Measurements from ENCODE around the gene ITGB2. TPM values are rescaled to one million over a fixed set of nuclear protein-coding genes. Genes with fewer than 3 reads are reported as not detected.

Gene ITGB2
- total and polyA plus RNA-seq, 12 donors = 6.3 to 249 (median 98.9) TPM

DNA sequence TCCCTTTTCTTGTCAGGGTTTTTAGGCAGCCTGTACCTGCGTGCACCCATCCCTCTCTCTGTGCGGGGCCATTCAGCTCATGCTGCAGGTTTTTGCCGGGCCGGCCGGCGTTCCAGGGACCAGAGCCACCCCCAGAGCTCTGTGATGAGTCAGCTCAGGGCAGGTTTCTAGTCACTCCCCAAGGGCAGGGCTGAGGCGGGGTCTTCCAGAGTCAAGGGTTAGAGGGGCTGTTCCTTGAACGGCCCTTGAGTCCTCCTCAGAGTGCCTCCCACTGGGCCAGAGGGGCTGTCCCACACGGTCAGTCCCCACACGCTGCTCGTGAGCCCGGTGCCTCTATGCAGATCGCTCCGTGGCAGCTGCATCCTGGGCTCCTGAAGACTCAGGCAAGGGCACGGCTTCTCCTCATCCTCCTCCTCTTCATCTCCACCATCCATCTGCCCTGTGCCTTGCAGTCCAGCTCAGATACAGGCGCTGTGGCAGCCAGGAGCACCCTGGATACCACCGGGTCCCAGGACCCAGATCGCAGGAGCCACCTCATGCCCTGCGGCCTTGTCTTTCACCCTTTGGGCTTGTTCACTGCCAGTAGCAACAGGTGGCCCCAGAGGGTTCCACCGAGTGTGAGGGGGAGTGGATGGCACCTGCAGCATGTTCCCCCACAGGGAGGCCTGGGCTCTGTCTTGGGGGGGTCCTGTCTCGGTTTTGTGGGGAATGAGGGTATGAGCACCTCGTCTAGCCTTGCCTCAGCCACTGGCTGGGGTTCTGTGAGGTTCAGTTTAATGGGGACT lies 36.5 kb upstream of the ITGB2 start:
- Histone ChIP-seq H3K27me3 (no peaks in the 10 kb centered on the region), H3K9me3 (replicated peaks in 1 of 3) (no peaks in the 10 kb centered on the region), H3K36me3 (replicated peaks in 1 of 2) (no peaks in the 10 kb centered on the region), H3K4me3 (no peak overlapping the region), H3K27ac (peak overlapping the region in 1 of 5 donors; percentile 90), H3K4me1 (replicated peaks in 1 of 2) (peaks cover 14 to 23% of the 10 kb centered on the region in 2 donors)
- intact Hi-C loops (cut with DNase I) = loop anchor here in 1 of 2 donors (10.0 kb wide), 1 partner anchor 478 kb away; no protein-coding TSS in a partner anchor
- WGBS, 4 donors = 89 to 94% (median 91%) methylated on average over 12 to 22 of the region's 22 CpGs
- no peak for TF ChIP-seq POLR2A (IDR thresholded peaks at IDR 0.05)
- TF ChIP-seq, protein P1, sequence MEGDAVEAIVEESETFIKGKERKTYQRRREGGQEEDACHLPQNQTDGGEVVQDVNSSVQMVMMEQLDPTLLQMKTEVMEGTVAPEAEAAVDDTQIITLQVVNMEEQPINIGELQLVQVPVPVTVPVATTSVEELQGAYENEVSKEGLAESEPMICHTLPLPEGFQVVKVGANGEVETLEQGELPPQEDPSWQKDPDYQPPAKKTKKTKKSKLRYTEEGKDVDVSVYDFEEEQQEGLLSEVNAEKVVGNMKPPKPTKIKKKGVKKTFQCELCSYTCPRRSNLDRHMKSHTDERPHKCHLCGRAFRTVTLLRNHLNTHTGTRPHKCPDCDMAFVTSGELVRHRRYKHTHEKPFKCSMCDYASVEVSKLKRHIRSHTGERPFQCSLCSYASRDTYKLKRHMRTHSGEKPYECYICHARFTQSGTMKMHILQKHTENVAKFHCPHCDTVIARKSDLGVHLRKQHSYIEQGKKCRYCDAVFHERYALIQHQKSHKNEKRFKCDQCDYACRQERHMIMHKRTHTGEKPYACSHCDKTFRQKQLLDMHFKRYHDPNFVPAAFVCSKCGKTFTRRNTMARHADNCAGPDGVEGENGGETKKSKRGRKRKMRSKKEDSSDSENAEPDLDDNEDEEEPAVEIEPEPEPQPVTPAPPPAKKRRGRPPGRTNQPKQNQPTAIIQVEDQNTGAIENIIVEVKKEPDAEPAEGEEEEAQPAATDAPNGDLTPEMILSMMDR (IDR thresholded peaks at IDR 0.05) = no peak
- DNase-seq = no peak

DNA sequence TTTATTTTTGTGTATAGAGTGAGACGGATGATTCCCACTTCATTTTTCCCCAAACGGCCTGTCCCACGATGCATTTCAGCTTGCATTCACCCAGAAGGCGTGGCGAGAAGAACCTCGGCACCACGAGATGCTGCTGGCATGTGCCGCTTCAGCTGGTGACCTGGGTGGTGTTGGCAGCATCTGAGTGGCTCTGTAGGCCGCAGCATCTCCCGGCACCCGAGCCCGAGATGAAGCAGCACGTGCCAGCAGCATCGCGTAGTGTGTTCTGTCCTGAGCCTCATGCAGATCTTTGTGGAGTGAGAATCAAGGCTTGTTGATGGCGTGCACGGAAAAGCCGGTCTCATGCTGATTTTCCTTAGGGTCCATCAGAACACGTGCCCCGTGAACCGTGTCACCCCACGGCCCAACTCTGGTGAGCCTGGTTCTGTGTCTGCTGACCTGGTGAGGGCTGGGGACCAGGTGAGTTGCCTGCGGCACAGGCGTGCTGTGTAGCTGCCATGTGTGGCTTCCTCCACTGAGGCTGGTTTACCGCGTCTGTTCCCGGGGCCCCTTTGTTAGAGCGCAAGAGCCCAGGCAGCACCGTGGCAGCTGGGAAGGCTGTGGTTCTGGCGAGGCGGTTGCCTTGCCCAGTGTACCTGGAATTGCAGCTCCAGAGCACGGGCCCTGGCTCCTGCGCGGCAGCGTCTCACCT lies 35.8 kb upstream of the ITGB2 start:
- no peak overlapping the region for H3K27ac ChIP-seq
- H3K4me1 ChIP-seq (replicated peaks in 1 of 2) = peaks cover 14 to 23% of the 10 kb centered on the region in 2 donors
- intact Hi-C loops (cut with DNase I) = loop anchor here in 1 of 2 donors (10.0 kb wide), 1 partner anchor 478 kb away; no protein-coding TSS in a partner anchor

DNA sequence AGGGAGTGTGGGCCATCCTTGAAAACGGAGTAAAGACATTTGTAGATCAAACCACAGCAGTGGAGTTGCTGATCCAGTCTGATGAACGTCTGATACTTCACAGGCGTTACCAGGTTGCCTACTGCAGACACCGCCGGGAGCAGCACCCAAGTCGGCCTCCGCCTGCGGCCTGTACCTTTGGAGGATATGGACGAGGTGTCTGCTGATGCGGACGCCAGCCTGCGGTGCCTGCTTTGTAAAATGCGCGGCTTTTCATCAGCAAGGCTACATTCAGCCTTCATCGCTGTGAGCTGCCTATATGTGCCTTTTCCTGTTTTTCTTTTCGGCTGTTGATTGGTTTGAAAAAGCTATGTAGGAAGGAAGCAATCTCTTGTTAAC lies 35.1 kb upstream of the ITGB2 start:
- Histone ChIP-seq H3K9me3 (replicated peaks in 1 of 3) (no peaks in the 10 kb centered on the region), H3K36me3 (replicated peaks in 1 of 2) (peaks cover 0 to 5% of the 10 kb centered on the region in 2 donors), H3K27ac (peak overlapping the region in 1 of 5 donors; percentile 45), H3K4me3 (no peak overlapping the region), H3K4me1 (replicated peaks in 1 of 2) (peaks cover 14 to 23% of the 10 kb centered on the region in 2 donors), H3K27me3 (no peaks in the 10 kb centered on the region)
- DNase-seq = no peak
- intact Hi-C loops (cut with DNase I) = loop anchor here in 1 of 2 donors (10.0 kb wide), 1 partner anchor 479 kb away; no protein-coding TSS in a partner anchor
- TF ChIP-seq POLR2A (IDR thresholded peaks at IDR 0.05) = no peak
- TF ChIP-seq, protein P1 (IDR thresholded peaks at IDR 0.05) = no peak
- WGBS, 4 donors = 90 to 94% (median 93%) methylated on average over 16 of the region's 16 CpGs

More for the DNA sequence above, 35.8 kb upstream of the ITGB2 start:
- Histone ChIP-seq H3K27me3 (no peaks in the 10 kb centered on the region), H3K4me3 (no peak overlapping the region), H3K9me3 (replicated peaks in 1 of 3) (no peaks in the 10 kb centered on the region), H3K36me3 (replicated peaks in 1 of 2) (peaks cover 0 to under 1% of the 10 kb centered on the region in 2 donors)
- no peak for TF ChIP-seq POLR2A (IDR thresholded peaks at IDR 0.05)
- TF ChIP-seq, protein P1 (IDR thresholded peaks at IDR 0.05) = no peak
- 96 to 97% (median 96%) methylated on average over 18 to 35 of the region's 35 CpGs for WGBS, 4 donors
- no peak for DNase-seq

GRCh38 chr21:44955141-44955797 lies 34.6 kb upstream of the ITGB2 start:
- H3K27ac ChIP-seq = peak overlapping the region in 1 of 5 donors; percentile 45
- no peak overlapping the region for H3K4me3 ChIP-seq
- intact Hi-C loops (cut with DNase I) = loop anchor here in 1 of 2 donors (10.0 kb wide), 1 partner anchor 480 kb away; no protein-coding TSS in a partner anchor
- no peak for TF ChIP-seq POLR2A (IDR thresholded peaks at IDR 0.05)
- TF ChIP-seq, protein P1 (IDR thresholded peaks at IDR 0.05) = no peak
- peaks cover 14 to 23% of the 10 kb centered on the region in 2 donors for H3K4me1 ChIP-seq (replicated peaks in 1 of 2)
- H3K27me3 ChIP-seq = no peaks in the 10 kb centered on the region
- peaks cover 0 to 5% of the 10 kb centered on the region in 2 donors for H3K36me3 ChIP-seq (replicated peaks in 1 of 2)
- no peaks in the 10 kb centered on the region for H3K9me3 ChIP-seq (replicated peaks in 1 of 3)
- DNase-seq = no peak
- WGBS, 4 donors = 79 to 90% (median 88%) methylated on average over 21 of the region's 21 CpGs
